GM12873 (cell line): ENCODE measurements around the gene MTOR.

Experiments
- CTCF ChIP-seq: IDR thresholded peaks from 2 replicates; pipeline ENCODE4 v1.5.1; 2012; ENCODE audit warnings: low read depth, mild to moderate bottlenecking, moderate library complexity, low read length, control low read depth; ENCODE audit not compliant: insufficient read depth; ENCODE audit errors: missing control alignments

MTOR gene

GRCh38 chr1:11227106-11228077 is 35.0 kb downstream of the MTOR start:
- TF ChIP-seq CTCF: no peak

- TF ChIP-seq CTCF: no peak
Measured at GRCh38 chr1:11216074-11216473, 46.3 kb downstream of the MTOR start.

- no peak for TF ChIP-seq CTCF
Measured at GRCh38 chr1:11215381-11216005, 46.9 kb downstream of the MTOR start.

GRCh38 chr1:11214698-11215380 is 47.5 kb downstream of the MTOR start:
- TF ChIP-seq CTCF: no peak

- TF ChIP-seq CTCF: no peak
Measured at GRCh38 chr1:11211925-11212587, 50.3 kb downstream of the MTOR start.

- no peak for TF ChIP-seq CTCF
Measured at GRCh38 chr1:11211461-11211860, 50.9 kb downstream of the MTOR start.
